Neural crest cell (in vitro differentiated cells): ENCODE measurements around the gene NCDN. TPM values are rescaled to one million over a fixed set of nuclear protein-coding genes. Genes with fewer than 3 reads are reported as not detected.

ENCODE experiments used
- DNase-seq: peaks from one replicate; pipeline ENCODE4 v3.0.0; 2021; ENCODE audit warnings: low read depth, mixed read lengths, low spot score
- H3K27ac Mint-ChIP-seq: one replicate; pipeline ENCODE4 v1.8.0; 2021; ENCODE audit warnings: mild to moderate bottlenecking, mixed read lengths; ENCODE audit not compliant: unreplicated experiment
- H3K27me3 Mint-ChIP-seq: 2 replicates; pipeline ENCODE4 v1.8.0; 2021; ENCODE audit warnings: low read depth, mild to moderate bottlenecking, mixed read lengths
- H3K36me3 Mint-ChIP-seq: 2 replicates; pipeline ENCODE4 v1.8.0; 2021; ENCODE audit warnings: low read depth, mild to moderate bottlenecking, mixed read lengths
- H3K4me1 Mint-ChIP-seq: 2 replicates; pipeline ENCODE4 v1.8.0; 2021; ENCODE audit warnings: mixed read lengths
- H3K4me3 Mint-ChIP-seq: one replicate; pipeline ENCODE4 v1.8.0; 2021; ENCODE audit warnings: mild to moderate bottlenecking, mixed read lengths
- H3K9me3 Mint-ChIP-seq: 2 replicates; pipeline ENCODE4 v1.8.0; 2021; ENCODE audit warnings: mixed read lengths
- CTCF ChIP-seq: fragments of 200-600 bp; sonication (generic); conservative IDR thresholded peaks from 2 replicates; pipeline ENCODE4 v1.5.0; 2021; ENCODE audit warnings: antibody characterized with exemption, mild to moderate bottlenecking
- total RNA-seq: library from RNA; stranded (reverse); gene quantifications from 2 replicates; pipeline ENCODE4 v1.2.1, GENCODE V29; 2021

Gene NCDN
- total RNA-seq, 1 donor from 2014 or later: 33.7 TPM

GRCh38 chr1:35532497-35533223, 24.9 kb upstream of the NCDN start:
- peaks cover 22% of the 10 kb centered on the region for H3K9me3 Mint-ChIP-seq

GRCh38 chr1:35533586-35533985, 24.0 kb upstream of the NCDN start:
- no peak for TF ChIP-seq CTCF
- no peak for DNase-seq
- Mint-ChIP-seq H3K4me3 (no peak overlapping the region), H3K9me3 (peaks cover 18% of the 10 kb centered on the region), H3K36me3 (peaks cover 33% of the 10 kb centered on the region), H3K27me3 (no peaks in the 10 kb centered on the region), H3K4me1 (peaks cover 27% of the 10 kb centered on the region), H3K27ac (no peak overlapping the region)

More at GRCh38 chr1:35532497-35533223, 24.9 kb upstream of the NCDN start:
- DNase-seq: no peak
- Mint-ChIP-seq H3K27ac (no peak overlapping the region), H3K4me1 (peaks cover 23% of the 10 kb centered on the region), H3K27me3 (no peaks in the 10 kb centered on the region), H3K36me3 (peaks cover 39% of the 10 kb centered on the region), H3K4me3 (no peak overlapping the region)
- no peak for TF ChIP-seq CTCF

GRCh38 chr1:35535243-35535642, 22.4 kb upstream of the NCDN start:
- peaks cover 5% of the 10 kb centered on the region for H3K9me3 Mint-ChIP-seq
- H3K4me3 Mint-ChIP-seq: no peak overlapping the region
- H3K27me3 Mint-ChIP-seq: no peaks in the 10 kb centered on the region
- TF ChIP-seq CTCF: no peak
- no peak for DNase-seq
- peaks cover 44% of the 10 kb centered on the region for H3K4me1 Mint-ChIP-seq
- H3K36me3 Mint-ChIP-seq: peaks cover 17% of the 10 kb centered on the region
- no peak overlapping the region for H3K27ac Mint-ChIP-seq

- H3K4me1 Mint-ChIP-seq: peaks cover 47% of the 10 kb centered on the region
- no peak overlapping the region for H3K4me3 Mint-ChIP-seq
- no peak overlapping the region for H3K27ac Mint-ChIP-seq
- no peak for TF ChIP-seq CTCF
- no peak for DNase-seq
- H3K9me3 Mint-ChIP-seq: no peaks in the 10 kb centered on the region
- no peaks in the 10 kb centered on the region for H3K27me3 Mint-ChIP-seq
- H3K36me3 Mint-ChIP-seq: peaks cover 6% of the 10 kb centered on the region
These were observed 20.9 kb upstream of the NCDN start for GRCh38 chr1:35536556-35537162.

GRCh38 chr1:35537806-35538205, 19.8 kb upstream of the NCDN start:
- Mint-ChIP-seq H3K4me3 (no peak overlapping the region), H3K36me3 (peaks cover 4% of the 10 kb centered on the region), H3K27me3 (no peaks in the 10 kb centered on the region), H3K27ac (no peak overlapping the region), H3K4me1 (peaks cover 47% of the 10 kb centered on the region), H3K9me3 (no peaks in the 10 kb centered on the region)
- DNase-seq: no peak
- TF ChIP-seq CTCF: no peak
